ENCODE data around the gene IFNAR1.

GRCh38 chr21:33293811-33294216, 31.0 kb upstream of the IFNAR1 start:
- TF ChIP-seq CTCF (conservative IDR thresholded peaks at IDR 0.05 in 1 of 2, IDR thresholded peaks at IDR 0.05 in 1 of 2; ENCODE audit: extremely low read depth in 1 of 2, insufficient read depth in 1 of 2, low read depth in 1 of 2, low read length in 2 of 2) (no peak), EZH2 (IDR thresholded peaks at IDR 0.05; ENCODE audit: borderline replicate concordance, low read length) (no peak)

Measured in mammary epithelial cell (primary cell).